ENCODE data around the gene IGSF10. TPM values are rescaled to one million over a fixed set of nuclear protein-coding genes. Genes with fewer than 3 reads are reported as not detected.

IGSF10 gene
- polyA plus RNA-seq, 1 donor (not counting 4 experiments of a cell fraction or from before 2014, with no cell fraction given), result under 0.01 TPM

DNA sequence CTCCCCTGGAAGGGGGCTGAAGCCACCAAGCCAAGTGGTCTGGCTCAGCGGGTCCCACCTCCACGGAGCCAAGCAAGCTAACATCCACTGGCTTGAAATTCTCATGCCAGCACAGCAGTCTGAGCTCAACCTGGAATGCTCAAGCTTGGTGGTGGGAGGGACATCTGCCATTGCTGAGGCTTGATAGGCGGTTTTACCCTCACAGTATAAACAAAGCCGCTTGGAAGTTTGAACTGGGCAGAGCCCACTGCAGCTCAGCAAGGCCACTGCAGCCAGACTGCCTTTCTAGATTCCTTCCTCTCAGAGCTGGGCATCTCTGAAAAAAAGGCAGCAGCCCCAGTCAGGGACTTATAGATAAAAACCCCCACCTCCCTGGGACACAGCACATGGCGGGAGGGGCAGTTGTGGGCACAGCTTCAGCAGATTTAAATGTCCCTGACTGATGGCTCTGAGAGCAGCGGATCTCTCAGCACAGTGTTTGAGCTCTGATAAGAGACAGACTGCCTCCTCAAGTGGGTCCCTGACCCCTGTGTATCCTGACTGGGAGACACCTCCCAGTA, 23.2 kb upstream of the IGSF10 start:
- H3K27me3 ChIP-seq (ENCODE audit: control insufficient read depth, extremely low read depth, insufficient read depth, low read length), result no peaks in the 10 kb centered on the region
- dilution Hi-C loops (cut with MboI; ENCODE audit: extremely low pct_ligation_motif_present, low sequenced_read_pairs), result no loop called here
- no peaks in the 10 kb centered on the region for H3K9me1 ChIP-seq (ENCODE audit: control insufficient read depth, extremely low read depth, insufficient read depth, low read length)
- no peaks in the 10 kb centered on the region for H3K79me2 ChIP-seq (ENCODE audit: control insufficient read depth, insufficient read depth, low read length)
- H3K27ac ChIP-seq (ENCODE audit: control insufficient read depth, insufficient read depth, low read length), result no peak overlapping the region
- H3K4me2 ChIP-seq (ENCODE audit: control insufficient read depth, extremely low read depth, insufficient read depth, low read depth, low read length), result no peak overlapping the region
- no peak overlapping the region for H2AFZ ChIP-seq (ENCODE audit: control insufficient read depth, low read length)
- DNase-seq (ENCODE audit: low read depth, low spot score) (no peak), FAIRE-seq (no peak)
- H3K36me3 ChIP-seq (ENCODE audit: control insufficient read depth in 2 of 2, extremely low read depth in 1 of 2, insufficient read depth in 2 of 2, low read length in 2 of 2), result no peaks in the 10 kb centered on the region
- H3K4me3 ChIP-seq (ENCODE audit: control insufficient read depth in 2 of 3, extremely low read depth in 1 of 3, insufficient read depth in 2 of 3, low read depth in 1 of 3, low read length in 3 of 3), result no peak overlapping the region
- no peaks in the 10 kb centered on the region for H4K20me1 ChIP-seq (ENCODE audit: control insufficient read depth, extremely low read depth, insufficient read depth, low read length)
- no peaks in the 10 kb centered on the region for H3K4me1 ChIP-seq (ENCODE audit: control insufficient read depth, extremely low read depth, insufficient read depth, low read length)
- H3K9me3 ChIP-seq (ENCODE audit: control insufficient read depth, low read depth, low read length), result no peaks in the 10 kb centered on the region
- no peak overlapping the region for H3K9ac ChIP-seq (ENCODE audit: control insufficient read depth, extremely low read depth, insufficient read depth, low read length)
- TF ChIP-seq EZH2 (IDR thresholded peaks at IDR 0.05; ENCODE audit: low read length), result no peak
- TF ChIP-seq, protein P1, sequence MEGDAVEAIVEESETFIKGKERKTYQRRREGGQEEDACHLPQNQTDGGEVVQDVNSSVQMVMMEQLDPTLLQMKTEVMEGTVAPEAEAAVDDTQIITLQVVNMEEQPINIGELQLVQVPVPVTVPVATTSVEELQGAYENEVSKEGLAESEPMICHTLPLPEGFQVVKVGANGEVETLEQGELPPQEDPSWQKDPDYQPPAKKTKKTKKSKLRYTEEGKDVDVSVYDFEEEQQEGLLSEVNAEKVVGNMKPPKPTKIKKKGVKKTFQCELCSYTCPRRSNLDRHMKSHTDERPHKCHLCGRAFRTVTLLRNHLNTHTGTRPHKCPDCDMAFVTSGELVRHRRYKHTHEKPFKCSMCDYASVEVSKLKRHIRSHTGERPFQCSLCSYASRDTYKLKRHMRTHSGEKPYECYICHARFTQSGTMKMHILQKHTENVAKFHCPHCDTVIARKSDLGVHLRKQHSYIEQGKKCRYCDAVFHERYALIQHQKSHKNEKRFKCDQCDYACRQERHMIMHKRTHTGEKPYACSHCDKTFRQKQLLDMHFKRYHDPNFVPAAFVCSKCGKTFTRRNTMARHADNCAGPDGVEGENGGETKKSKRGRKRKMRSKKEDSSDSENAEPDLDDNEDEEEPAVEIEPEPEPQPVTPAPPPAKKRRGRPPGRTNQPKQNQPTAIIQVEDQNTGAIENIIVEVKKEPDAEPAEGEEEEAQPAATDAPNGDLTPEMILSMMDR (optimal IDR thresholded peaks at IDR 0.05 in 1 of 3, IDR thresholded peaks at IDR 0.05 in 1 of 3, conservative IDR thresholded peaks at IDR 0.05 in 1 of 3; ENCODE audit: extremely low read depth in 1 of 3, insufficient read depth in 2 of 3, low read length in 3 of 3), result no peak

DNA sequence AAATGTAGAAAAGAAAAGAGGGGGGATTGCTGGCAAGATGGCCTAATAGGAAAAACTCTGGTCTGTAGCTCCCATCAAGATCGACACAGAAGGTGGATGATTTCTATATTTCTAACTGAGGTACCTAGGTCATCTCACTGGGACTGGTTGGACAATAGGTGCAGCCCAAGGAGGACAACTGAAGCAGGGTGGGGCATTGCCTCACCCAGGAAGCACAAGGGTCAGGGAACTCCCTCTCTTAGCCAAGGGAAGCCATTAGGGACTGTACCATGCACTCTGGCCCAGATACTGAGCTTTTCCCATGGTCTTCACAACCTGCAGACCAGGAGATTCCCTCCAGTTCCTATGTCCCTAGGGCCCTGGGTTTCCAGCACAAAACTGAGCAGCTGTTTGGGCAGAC, 22.6 kb upstream of the IGSF10 start:
- H3K4me3 ChIP-seq (ENCODE audit: control insufficient read depth in 2 of 3, extremely low read depth in 1 of 3, insufficient read depth in 2 of 3, low read depth in 1 of 3, low read length in 3 of 3), result no peak overlapping the region
- H4K20me1 ChIP-seq (ENCODE audit: control insufficient read depth, extremely low read depth, insufficient read depth, low read length), result no peaks in the 10 kb centered on the region
- H2AFZ ChIP-seq (ENCODE audit: control insufficient read depth, low read length), result no peak overlapping the region
- H3K79me2 ChIP-seq (ENCODE audit: control insufficient read depth, insufficient read depth, low read length), result no peaks in the 10 kb centered on the region
- no peaks in the 10 kb centered on the region for H3K9me1 ChIP-seq (ENCODE audit: control insufficient read depth, extremely low read depth, insufficient read depth, low read length)
- TF ChIP-seq EZH2 (IDR thresholded peaks at IDR 0.05; ENCODE audit: low read length), result no peak
- TF ChIP-seq, protein P1 (optimal IDR thresholded peaks at IDR 0.05 in 1 of 3, IDR thresholded peaks at IDR 0.05 in 1 of 3, conservative IDR thresholded peaks at IDR 0.05 in 1 of 3; ENCODE audit: extremely low read depth in 1 of 3, insufficient read depth in 2 of 3, low read length in 3 of 3), result no peak
- FAIRE-seq (no peak), DNase-seq (ENCODE audit: low read depth, low spot score) (no peak)
- no peaks in the 10 kb centered on the region for H3K9me3 ChIP-seq (ENCODE audit: control insufficient read depth, low read depth, low read length)
- no peak overlapping the region for H3K27ac ChIP-seq (ENCODE audit: control insufficient read depth, insufficient read depth, low read length)
- no peak overlapping the region for H3K4me2 ChIP-seq (ENCODE audit: control insufficient read depth, extremely low read depth, insufficient read depth, low read depth, low read length)
- no peaks in the 10 kb centered on the region for H3K27me3 ChIP-seq (ENCODE audit: control insufficient read depth, extremely low read depth, insufficient read depth, low read length)
- H3K36me3 ChIP-seq (ENCODE audit: control insufficient read depth in 2 of 2, extremely low read depth in 1 of 2, insufficient read depth in 2 of 2, low read length in 2 of 2), result no peaks in the 10 kb centered on the region
- no peak overlapping the region for H3K9ac ChIP-seq (ENCODE audit: control insufficient read depth, extremely low read depth, insufficient read depth, low read length)
- dilution Hi-C loops (cut with MboI; ENCODE audit: extremely low pct_ligation_motif_present, low sequenced_read_pairs), result no loop called here
- no peaks in the 10 kb centered on the region for H3K4me1 ChIP-seq (ENCODE audit: control insufficient read depth, extremely low read depth, insufficient read depth, low read length)
